Urothelium cell line (cell line): ENCODE results near the gene ARHGEF26.

Experiments
- DNase-seq: peaks from one replicate; pipeline ENCODE4 v3.0.0; 2011; ENCODE audit warnings: low spot score, mixed read lengths
- FAIRE-seq: peaks from 2 replicates; lab custom pipeline; 2011; peaks lifted over from hg19 to GRCh38; lab: Jason Lieb, UNC

The ARHGEF26 gene

GRCh38 chr3:154151969-154152368 lies 30.8 kb downstream of the ARHGEF26 start:
- no peak for FAIRE-seq

GRCh38 chr3:154152741-154153140 lies 31.6 kb downstream of the ARHGEF26 start:
- FAIRE-seq (no peak), DNase-seq (no peak)

More at GRCh38 chr3:154151969-154152368, 30.8 kb downstream of the ARHGEF26 start:
- peak; percentile 28 for DNase-seq

GRCh38 chr3:154156530-154156929 lies 35.3 kb downstream of the ARHGEF26 start:
- no peak for DNase-seq
- no peak for FAIRE-seq

- DNase-seq (no peak), FAIRE-seq (no peak)
Observed at GRCh38 chr3:154161806-154162205, 40.6 kb downstream of the ARHGEF26 start.

- FAIRE-seq = no peak
- no peak for DNase-seq
Observed at GRCh38 chr3:154164387-154164786, 43.2 kb downstream of the ARHGEF26 start.

GRCh38 chr3:154168998-154169795 lies 48.0 kb downstream of the ARHGEF26 start:
- DNase-seq = no peak
- FAIRE-seq = no peak

- FAIRE-seq (no peak), DNase-seq (no peak)
Observed at GRCh38 chr3:154169796-154170110, 48.6 kb downstream of the ARHGEF26 start.

- FAIRE-seq (no peak), DNase-seq (no peak)
Observed at GRCh38 chr3:154170300-154170699, 49.1 kb downstream of the ARHGEF26 start.

GRCh38 chr3:154175041-154175440 lies 53.9 kb downstream of the ARHGEF26 start:
- no peak for DNase-seq
- FAIRE-seq = no peak

- FAIRE-seq = no peak
- DNase-seq = no peak
Observed at GRCh38 chr3:154176036-154176435, 54.8 kb downstream of the ARHGEF26 start.

GRCh38 chr3:154177406-154177805 lies 56.2 kb downstream of the ARHGEF26 start:
- no peak for DNase-seq
- FAIRE-seq = no peak

- no peak for DNase-seq
- no peak for FAIRE-seq
Observed at GRCh38 chr3:154178172-154178571, 57.0 kb downstream of the ARHGEF26 start.

GRCh38 chr3:154180836-154181691 lies 59.9 kb downstream of the ARHGEF26 start:
- DNase-seq = no peak
- FAIRE-seq = no peak

- FAIRE-seq (no peak), DNase-seq (no peak)
Observed at GRCh38 chr3:154182322-154182922, 61.2 kb downstream of the ARHGEF26 start.

- DNase-seq (no peak), FAIRE-seq (no peak)
Observed at GRCh38 chr3:154182975-154183374, 61.8 kb downstream of the ARHGEF26 start.

GRCh38 chr3:154184582-154184981 lies 63.4 kb downstream of the ARHGEF26 start:
- FAIRE-seq = no peak
- no peak for DNase-seq

GRCh38 chr3:154188437-154188836 lies 67.2 kb downstream of the ARHGEF26 start:
- no peak for DNase-seq
- no peak for FAIRE-seq

- no peak for DNase-seq
- FAIRE-seq = no peak
Observed at GRCh38 chr3:154188846-154189245, 67.7 kb downstream of the ARHGEF26 start.

GRCh38 chr3:154191520-154191919 lies 70.3 kb downstream of the ARHGEF26 start:
- FAIRE-seq (no peak), DNase-seq (no peak)

- no peak for DNase-seq
- no peak for FAIRE-seq
Observed at GRCh38 chr3:154192225-154192624, 71.0 kb downstream of the ARHGEF26 start.

- DNase-seq (no peak), FAIRE-seq (no peak)
Observed at GRCh38 chr3:154193000-154193615, 71.9 kb downstream of the ARHGEF26 start.
